SW480 (cell line): ENCODE data around the gene LUM.

Experiments
- DNase-seq: peaks from one replicate; pipeline ENCODE4 v3.0.0-alpha.2; 2016; ENCODE audit warnings: low spot score

LUM gene

DNA sequence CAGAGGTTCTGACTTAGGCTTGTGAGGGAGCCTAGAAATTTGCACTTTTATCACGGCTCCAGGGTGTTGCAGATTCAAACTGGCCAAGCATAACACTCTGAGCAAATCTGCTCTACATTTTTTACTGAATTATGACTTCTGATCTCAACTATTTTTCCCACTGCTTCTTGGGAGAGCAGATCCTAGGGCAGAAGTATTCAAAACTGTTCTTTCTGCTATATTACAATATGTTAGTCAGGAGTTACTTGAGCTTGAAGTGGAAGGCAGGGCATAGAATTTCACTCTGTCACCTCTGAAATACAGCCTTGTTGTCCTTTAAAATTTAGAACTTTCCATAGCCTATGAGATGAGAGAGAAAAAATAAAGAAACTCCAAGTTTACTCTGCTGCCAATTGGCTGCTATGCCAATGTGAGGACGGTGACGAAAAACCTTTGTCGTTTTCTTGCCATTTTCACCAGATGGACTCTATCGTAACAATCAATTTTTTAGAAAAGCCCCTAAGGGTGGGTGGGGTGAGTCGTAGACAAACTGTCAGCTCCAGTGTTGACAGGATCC lies 37.1 kb downstream of the LUM start:
- no peak for DNase-seq

DNA sequence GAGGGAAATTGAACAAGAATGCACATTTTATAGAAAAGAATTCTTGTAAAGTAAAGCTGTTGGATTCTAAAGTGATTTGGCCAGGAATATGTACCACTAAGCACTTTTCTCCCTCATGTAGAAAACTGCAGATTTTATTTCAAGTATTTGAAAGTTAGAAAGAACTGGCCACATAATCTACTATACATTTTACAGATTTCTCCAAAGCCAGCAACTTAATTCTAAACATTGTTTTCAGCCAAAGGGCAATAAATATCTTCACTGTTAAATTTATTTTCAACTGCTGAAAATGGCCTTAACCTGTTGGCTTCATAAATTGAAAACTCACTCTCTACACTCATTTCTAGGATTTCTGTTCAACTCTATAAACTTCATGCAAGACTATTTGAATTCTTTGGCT lies 37.9 kb downstream of the LUM start:
- DNase-seq, result no peak

DNA sequence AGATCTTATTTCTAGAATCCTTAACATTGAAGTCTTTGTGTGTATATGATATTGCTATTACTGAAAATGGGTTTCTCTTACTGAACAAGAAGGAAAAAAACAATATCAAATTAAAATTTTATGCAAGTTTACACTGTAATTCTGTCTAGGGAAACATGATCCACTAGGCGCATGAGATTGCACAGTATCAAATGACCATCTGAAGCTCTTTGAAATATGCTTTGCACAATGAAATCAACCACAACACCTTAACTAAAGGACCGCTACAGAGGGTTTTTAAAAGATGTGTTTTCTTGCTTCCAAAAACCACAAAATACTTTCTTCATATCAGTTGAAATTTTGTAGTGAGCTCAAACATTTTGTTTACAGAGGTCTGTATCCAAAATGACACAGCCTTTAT lies 38.4 kb downstream of the LUM start:
- peak; percentile 1 for DNase-seq

DNA sequence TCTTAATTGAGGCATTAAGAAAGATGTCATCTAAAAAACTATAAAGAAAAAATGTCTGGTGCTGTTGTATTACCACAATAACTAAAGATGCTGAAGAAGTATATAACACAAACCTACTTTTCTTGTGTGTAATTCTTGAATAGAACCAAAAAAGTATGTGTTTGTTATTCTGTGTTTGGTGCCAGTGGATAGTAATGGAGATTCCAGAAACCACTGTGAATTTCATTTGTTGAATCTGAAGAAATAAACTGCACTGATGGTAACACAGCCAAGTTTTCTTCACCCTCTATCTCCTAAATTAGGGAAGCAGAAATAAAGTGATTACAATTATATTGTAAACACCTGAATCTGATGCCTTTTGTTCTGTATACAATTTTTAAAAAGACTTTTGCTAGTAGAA lies 40.4 kb downstream of the LUM start:
- DNase-seq, result no peak

DNA sequence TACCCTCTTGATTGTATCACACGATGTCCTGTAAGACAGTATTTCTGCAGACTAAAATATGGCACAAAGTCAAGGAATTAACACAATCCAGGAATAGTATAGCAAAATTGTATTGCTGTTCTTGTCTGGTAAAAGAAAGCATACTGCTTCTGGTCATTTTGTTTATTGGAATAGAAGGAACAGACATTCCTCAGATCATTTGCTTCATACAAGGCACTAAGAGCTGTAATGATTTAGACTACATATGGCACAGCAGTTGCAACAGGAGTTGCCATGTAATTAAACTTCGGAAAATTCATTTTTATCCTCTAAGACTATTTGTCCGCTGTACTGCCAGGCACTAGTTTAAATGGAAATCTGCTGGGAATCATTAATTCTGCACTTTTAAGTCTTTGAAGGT lies 45.9 kb downstream of the LUM start:
- DNase-seq, result no peak

DNA sequence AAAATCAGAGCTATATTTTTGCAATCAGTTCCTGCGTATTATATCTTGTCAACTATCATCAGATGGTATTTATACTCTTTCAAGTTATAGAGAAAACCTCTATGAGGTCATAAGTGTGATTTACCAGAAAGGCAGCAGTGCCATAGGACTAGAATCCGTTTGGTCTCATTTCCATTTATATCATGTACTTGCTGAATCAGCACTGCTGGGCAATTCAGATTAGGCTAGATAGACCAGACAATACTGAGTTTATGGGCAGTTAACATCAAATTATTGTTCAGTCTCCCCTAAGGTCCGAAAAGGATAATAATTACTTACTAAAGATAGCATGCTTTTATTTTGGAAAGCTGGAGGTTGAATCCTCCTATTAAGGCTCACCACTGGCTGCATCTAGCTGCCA lies 46.7 kb downstream of the LUM start:
- DNase-seq, result no peak

DNA sequence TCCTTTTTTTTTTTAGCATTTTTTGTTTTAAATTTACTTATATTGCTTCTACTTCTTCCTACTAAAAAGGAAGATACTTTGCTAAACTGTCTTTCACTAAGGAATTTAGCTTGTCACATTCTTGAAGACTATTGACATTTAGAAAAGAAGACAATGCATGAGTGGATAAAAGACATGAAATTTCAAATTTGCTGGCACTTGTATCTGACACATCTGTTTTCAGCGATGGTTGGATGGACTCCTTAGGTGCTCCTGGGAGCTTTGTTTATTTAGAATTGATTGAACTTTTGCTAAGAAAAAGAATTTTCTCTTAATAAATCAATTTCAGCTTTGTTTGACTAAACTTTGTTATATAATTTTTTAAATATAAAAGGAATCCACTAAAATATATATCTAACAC lies 50.2 kb downstream of the LUM start:
- DNase-seq, result no peak

DNA sequence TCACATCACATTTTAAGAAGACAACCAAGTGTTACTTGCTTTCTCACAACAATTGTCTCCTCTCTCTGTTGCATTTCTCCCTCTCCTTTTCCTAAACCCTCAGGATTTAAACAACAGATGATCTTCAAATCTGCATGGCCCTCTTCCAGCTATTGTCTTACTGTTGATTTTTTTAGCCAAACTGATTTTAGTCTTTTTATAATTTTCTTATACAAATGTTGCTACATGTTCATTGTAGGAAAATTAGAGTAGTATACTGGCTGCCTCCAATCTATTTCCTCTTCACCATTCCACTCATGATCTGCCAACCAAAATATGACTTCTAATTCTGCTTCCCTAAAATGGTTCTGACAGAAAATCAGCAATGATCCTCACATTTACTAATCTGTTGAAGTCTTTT lies 52.1 kb downstream of the LUM start:
- no peak for DNase-seq

DNA sequence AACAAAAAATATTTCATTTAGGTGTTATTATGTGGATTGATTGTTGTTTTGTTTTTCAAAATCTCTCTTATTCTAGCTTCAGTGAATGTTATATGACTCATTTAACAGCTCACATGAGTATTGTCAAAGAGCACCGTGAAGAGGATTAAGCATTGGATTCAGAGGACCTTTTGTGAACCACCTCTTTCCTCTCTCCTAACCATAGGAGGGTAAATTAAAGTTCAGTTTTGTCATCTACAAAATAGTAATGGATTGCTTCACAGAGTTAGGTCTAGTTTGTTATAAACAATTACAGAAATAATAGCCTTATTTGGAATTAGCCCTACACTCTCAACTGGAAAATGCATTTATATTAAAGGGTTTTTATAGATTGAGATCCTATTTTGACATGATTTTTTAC lies 52.5 kb downstream of the LUM start:
- DNase-seq, result no peak

DNA sequence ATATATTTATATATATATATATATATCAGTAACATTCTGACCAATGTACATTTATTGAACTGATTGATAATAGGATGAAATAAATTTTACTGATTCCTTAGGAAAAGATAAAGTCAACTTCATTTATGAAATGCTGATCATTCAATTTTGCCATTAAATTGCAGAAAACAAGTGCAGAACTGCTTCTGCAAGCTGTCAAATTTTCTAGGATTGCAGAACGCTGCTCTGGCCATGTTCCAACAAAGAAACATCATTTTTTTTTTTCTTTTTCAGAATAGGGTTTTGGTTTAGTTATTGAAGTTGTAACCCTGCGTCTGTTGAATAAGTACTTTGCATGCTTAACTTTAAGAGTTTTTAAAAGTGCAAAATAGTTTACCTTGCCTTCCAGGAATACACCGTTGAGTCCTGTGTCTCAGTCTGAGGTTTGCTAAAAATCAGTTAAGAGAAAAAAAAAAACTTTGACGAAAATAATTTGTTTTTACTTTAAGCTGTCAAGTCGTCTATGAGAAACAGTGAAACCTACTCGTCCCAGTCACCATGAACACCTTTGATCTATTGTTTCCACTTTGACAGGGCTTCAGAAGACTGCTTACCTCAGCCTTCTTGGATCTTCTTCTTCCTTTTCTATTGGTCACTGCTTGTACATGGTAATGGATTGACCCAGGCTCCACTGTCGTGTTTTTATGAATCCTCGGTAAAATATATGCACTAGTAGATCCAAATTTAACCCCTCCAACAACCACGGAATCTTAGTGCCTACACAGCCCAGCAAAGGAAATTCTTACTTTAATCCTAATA lies 53.7 kb downstream of the LUM start, which contains the start of gene KERA:
TSS of gene KERA (minus strand) at position 657 of the 798 bp plus-strand sequence. CDS start 1,743 bp downstream, outside the sequence.
- DNase-seq, result no peak

DNA sequence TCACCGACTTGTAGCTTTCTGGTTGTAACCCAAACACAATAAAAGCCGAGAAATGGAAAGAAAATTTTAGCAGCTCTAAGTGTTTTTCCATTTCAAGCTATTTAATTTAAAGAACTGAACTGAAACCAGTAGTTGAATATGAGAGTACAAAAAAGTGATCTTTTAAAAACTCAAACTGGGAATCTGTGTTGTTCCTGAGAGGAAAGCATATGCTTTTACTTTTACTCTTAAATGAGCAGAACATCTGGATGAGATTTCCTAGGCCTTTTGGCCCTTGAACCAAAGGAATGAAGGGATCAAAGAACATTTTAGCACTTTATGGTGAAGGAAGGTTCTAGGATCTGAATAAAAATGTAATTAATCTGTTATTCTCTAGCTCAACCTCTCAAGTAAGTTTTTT lies 54.8 kb downstream of the LUM start:
- no peak for DNase-seq

DNA sequence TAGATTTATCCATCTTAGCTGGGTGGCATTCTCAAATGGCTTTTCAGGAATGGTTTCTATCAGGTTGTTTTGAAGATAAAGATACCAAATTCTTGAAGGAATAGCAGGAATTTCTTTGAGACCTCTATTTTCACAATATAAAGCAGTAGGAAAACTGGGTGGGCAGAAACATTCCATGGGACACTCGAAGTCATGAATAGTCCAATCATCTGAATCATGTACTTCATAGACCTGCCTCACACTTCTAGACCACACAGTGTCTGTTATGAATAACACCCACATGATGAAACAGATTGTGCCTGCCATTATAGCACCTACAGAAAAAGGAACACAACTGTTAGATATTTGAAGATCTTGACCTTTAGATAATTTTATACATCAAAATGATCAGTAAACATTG lies 55.3 kb downstream of the LUM start:
- no peak for DNase-seq

DNA sequence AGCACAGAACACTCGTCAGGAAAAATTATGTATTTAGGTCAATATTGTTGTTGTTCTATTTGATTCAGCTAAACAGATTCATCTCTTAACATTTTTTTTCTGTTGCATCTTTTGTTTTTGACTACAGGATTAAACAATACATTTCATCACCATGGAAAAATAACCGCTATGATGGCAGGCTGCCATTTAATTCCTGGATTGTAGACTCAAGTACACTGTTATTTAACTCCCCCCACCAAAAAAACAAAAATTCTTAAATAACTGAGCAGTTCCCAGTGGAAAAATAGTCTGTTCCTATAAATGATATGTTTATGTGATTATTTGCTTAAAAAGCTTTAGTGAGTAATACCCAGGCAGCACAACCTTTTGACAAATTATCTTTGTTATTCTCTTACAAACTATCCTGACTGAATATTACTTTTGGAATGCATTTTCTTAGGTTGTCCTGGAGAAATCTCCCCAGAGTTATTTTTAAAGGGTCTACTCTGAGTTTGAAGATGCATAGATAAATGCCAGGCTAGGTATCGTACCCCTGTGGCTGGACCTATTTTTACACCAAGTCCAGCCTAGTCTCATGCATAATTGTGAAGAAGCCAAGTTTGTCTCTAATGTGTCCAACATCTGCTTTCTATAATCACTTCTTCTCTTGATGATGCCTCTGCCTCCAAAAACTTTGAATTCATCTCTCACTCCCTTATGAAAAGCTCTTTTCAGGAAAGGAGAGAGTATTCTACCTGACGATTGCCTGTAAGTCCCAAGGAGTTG lies 57.2 kb downstream of the LUM start:
- no peak for DNase-seq
